Tibial artery (tissue), 4 donors: ENCODE measurements around the gene BRD3OS.
A peak's percentile ranks its signal among the peaks of the same experiment; 100 is the strongest.

Source experiments
- DNase-seq, 2 donors: peaks; one replicate each; pipeline ENCODE4 v3.0.0-alpha.2; 2019
- H3K27ac ChIP-seq, 2 donors: fragments of 200-600 bp; sonication (generic) in 1 of 2; 1 replicate in 1 of 2; 2 replicates in 1 of 2; pipeline ENCODE4 v1.5.1; 2018 to 2019; ENCODE audit warnings: mild to moderate bottlenecking in 1 of 2
- H3K27me3 ChIP-seq, 2 donors: fragments of 200-600 bp; sonication (generic) in 1 of 2; one replicate each; pipeline versions ENCODE4 v1.5.1 to v1.6.0; 2016 to 2019
- H3K36me3 ChIP-seq, 3 donors: fragments of 200-600 bp; sonication (generic) in 2 of 3; one replicate each; pipeline ENCODE4 v1.5.1; 2016 to 2019; ENCODE audit warnings: mild to moderate bottlenecking in 2 of 3
- H3K4me1 ChIP-seq, 4 donors: fragments of 200-600 bp; sonication (generic) in 2 of 4; 1 replicate in 3 of 4; 2 replicates in 1 of 4; pipeline ENCODE4 v1.5.1; 2016 to 2019
- H3K4me3 ChIP-seq, 2 donors: fragments of 200-600 bp; sonication (generic) in 1 of 2; 1 replicate in 1 of 2; 2 replicates in 1 of 2; pipeline ENCODE4 v1.5.1; 2018 to 2019; ENCODE audit warnings: mild to moderate bottlenecking in 2 of 2
- H3K9me3 ChIP-seq, 3 donors: fragments of 200-600 bp; sonication (generic) in 1 of 3; one replicate each; pipeline ENCODE4 v1.5.1; 2016 to 2019
- intact Hi-C: fragments of 100-400 bp; cut with DNase I; formaldehyde crosslinking; loops from one replicate; pipeline ENCODE4 v1.15.0; 2023; ENCODE audit warnings: low total_unique reads
- TF ChIP-seq, protein P1 (sequence below), 2 experiments: fragments of 200-600 bp in 1 of 2; fragments of 450-650 bp in 1 of 2; IDR thresholded peaks; one replicate each; pipeline ENCODE4 v1.5.1; 2017 to 2019; ENCODE audit warnings: antibody characterized with exemption in 2 of 2, mild to moderate bottlenecking in 1 of 2, moderate library complexity in 1 of 2

The BRD3OS gene

DNA sequence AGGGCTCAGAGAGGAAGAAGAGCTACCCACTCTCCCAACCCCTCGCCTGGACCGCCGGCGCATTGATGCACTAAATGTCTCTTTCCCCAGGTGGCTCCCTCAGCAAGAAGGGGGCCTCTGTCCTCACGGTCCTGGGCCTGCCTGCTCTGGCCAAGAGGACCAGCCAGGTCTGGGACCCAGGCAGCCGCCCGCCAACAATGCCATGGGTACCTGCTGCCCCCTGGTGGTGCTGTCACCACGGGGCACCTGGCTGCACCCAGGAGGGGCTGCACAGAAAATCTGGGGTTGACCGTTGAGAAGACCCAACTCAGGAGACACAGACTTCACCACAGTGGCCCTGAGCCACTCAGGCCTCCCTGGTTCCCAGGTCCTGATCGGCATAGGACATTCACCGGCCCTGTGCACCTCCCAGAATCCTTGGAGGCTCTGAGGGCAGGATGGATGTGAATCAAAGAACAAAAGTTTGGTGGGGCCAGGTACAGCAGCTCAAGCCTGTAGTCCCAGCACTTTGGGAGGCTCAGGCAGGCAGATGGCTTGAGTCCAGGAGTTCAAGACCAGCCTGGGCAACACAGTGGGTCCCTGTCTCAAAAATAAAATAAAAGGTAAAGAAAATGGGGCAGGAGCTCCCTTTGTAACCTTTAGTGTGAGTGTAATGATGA is 30.8 kb upstream of the BRD3OS start:
- intact Hi-C loops: loop anchor here (2.0 kb wide), 1 partner anchor 202 kb away; no protein-coding TSS in a partner anchor
- TF ChIP-seq, protein P1, sequence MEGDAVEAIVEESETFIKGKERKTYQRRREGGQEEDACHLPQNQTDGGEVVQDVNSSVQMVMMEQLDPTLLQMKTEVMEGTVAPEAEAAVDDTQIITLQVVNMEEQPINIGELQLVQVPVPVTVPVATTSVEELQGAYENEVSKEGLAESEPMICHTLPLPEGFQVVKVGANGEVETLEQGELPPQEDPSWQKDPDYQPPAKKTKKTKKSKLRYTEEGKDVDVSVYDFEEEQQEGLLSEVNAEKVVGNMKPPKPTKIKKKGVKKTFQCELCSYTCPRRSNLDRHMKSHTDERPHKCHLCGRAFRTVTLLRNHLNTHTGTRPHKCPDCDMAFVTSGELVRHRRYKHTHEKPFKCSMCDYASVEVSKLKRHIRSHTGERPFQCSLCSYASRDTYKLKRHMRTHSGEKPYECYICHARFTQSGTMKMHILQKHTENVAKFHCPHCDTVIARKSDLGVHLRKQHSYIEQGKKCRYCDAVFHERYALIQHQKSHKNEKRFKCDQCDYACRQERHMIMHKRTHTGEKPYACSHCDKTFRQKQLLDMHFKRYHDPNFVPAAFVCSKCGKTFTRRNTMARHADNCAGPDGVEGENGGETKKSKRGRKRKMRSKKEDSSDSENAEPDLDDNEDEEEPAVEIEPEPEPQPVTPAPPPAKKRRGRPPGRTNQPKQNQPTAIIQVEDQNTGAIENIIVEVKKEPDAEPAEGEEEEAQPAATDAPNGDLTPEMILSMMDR (IDR thresholded peaks at IDR 0.05): peak; percentile 97 to 98
- peaks cover 7 to 36% (median 28%) of the 10 kb centered on the region in 4 donors for H3K4me1 ChIP-seq

DNA sequence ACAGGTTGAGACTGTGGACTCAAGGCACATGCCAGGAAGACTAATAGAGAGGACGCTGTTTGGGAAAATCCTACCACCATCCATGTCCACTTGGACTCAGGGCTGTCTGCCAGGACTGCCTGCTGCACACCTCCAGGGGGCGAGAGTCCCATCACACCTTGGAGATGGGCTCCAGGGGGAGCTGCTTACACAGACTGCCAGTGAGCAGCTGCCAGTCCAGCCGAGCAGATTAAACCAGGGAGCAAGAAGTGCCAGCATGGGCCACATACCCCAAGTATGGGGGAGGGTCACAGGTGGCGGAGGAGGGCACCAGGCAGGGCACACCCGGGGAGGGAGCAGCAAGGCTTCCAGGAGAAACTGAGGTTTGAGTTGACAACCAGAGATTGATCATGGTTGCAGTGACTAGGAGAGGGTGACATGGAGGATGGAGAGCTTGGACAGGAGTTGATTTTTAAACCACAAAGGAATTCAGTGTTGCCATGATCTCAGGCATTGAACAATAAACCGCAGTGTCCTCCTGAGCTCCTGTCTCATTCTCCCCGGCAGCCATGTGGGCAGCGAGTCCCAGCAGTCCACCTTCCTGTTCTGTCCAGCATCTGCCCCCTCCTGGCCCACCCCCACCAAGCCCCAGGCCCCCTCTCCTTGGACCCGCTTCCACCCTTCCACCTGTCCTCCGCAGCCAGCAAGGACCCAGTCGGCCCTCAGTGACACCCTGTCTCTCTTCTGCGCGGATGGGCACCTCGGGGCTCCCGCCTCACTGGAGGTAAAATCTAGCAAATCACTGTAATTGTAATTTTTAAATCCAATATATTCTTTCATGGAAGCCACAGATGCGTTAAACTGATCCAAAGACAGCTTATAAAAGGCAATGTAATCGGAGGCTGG is 30.0 kb upstream of the BRD3OS start:
- H3K36me3 ChIP-seq: no peaks in the 10 kb centered on the region
- TF ChIP-seq, protein P1 (IDR thresholded peaks at IDR 0.05): no peak
- peaks cover 0 to 18% of the 10 kb centered on the region in 2 donors for H3K27me3 ChIP-seq
- H3K4me1 ChIP-seq: peaks cover 7 to 31% (median 27%) of the 10 kb centered on the region in 4 donors
- no peak overlapping the region for H3K27ac ChIP-seq
- no peak for DNase-seq
- no peak overlapping the region for H3K4me3 ChIP-seq
- H3K9me3 ChIP-seq: no peaks in the 10 kb centered on the region
- intact Hi-C loops: loop anchor here (2.0 kb wide), 1 partner anchor 202 kb away; no protein-coding TSS in a partner anchor

More for the DNA sequence above, 30.8 kb upstream of the BRD3OS start:
- no peaks in the 10 kb centered on the region for H3K9me3 ChIP-seq
- no peak overlapping the region for H3K27ac ChIP-seq
- H3K4me3 ChIP-seq: no peak overlapping the region
- no peaks in the 10 kb centered on the region for H3K36me3 ChIP-seq
- H3K27me3 ChIP-seq: peaks cover 0 to 18% of the 10 kb centered on the region in 2 donors
- peak; percentile 61 to 84 for DNase-seq

DNA sequence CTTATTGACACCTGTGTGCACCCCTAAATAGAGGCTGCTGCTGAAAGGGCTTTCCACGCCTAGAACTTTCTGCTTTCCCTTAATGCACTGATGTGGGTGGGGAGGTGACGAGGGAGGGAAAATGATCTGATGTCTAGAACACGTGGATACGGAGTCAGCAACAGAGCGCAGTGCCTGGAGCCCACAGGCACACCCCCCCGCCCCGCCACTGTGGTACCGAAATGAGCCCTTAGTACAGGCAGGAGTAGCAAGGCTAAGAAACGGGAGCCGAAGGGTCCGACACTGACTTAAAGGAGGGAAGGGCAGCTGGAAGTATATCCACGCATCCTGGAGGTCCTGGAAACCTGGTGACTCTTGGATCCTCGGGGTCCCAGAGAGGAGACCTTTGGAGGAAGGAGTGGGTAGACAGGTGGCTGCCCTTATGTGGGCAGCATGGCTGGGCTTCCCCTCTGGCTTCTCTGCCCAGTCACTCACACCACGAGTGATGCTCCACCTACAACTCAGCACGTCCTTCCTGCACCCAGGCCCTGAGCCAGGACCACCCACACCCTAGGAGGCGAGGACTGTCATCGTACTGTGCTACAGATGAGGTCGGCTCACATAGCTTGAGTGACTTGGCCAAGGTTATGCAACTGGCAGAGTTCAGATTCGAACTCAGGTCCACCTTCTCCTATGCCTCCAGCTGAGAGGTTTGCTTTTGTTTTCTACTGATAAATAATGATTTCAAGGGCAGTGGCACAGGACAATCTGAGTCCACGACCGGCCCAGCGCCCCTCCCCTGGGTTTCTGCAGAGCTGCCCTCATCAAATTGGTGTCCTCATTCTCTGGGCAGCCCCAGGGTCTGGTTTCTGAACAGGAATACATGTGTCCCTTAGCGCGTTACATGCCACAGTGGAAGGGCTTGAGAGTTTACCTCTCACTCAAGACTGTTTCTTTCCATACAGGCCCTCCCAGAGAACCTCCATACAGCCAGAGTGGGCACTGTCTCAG is 28.5 kb upstream of the BRD3OS start:
- H3K27me3 ChIP-seq: peaks cover 0 to 18% of the 10 kb centered on the region in 2 donors
- no peak overlapping the region for H3K4me3 ChIP-seq
- H3K27ac ChIP-seq: no peak overlapping the region
- no peaks in the 10 kb centered on the region for H3K9me3 ChIP-seq
- peaks cover 7 to 15% (median 13%) of the 10 kb centered on the region in 4 donors for H3K4me1 ChIP-seq
- TF ChIP-seq, protein P1 (IDR thresholded peaks at IDR 0.05): no peak
- intact Hi-C loops: no loop called here
- DNase-seq: no peak
- no peaks in the 10 kb centered on the region for H3K36me3 ChIP-seq

DNA sequence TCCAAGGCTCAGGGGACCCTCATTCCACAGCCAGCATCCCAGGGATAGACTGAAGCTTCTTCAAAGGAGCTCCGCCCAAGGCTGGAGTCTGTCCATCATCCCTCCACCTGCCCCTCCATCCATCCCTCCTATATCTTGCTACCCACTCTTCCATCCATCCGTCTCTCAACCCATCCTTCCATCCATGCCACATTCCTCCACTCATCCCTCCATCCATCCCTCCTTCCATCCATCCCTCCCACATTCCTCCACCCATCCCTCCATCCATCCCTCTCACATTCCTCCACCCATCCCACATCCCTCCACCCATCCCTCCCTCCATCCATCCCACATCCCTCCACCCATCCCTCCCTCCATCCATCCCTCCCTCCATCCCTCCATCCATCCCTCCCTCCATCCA is 27.7 kb upstream of the BRD3OS start:
- Histone ChIP-seq H3K27me3 (peaks cover 0 to 19% of the 10 kb centered on the region in 2 donors), H3K4me3 (no peak overlapping the region)
- TF ChIP-seq, protein P1 (IDR thresholded peaks at IDR 0.05): no peak

More for the DNA sequence above, 27.7 kb upstream of the BRD3OS start:
- Histone ChIP-seq H3K36me3 (no peaks in the 10 kb centered on the region), H3K9me3 (no peaks in the 10 kb centered on the region), H3K27ac (no peak overlapping the region), H3K4me1 (peaks cover 7 to 14% (median 12%) of the 10 kb centered on the region in 4 donors)
- no peak for DNase-seq
- intact Hi-C loops: no loop called here
